ENCODE measurements around the gene AADAC. TPM values are rescaled to one million over a fixed set of nuclear protein-coding genes. Genes with fewer than 3 reads are reported as not detected.
"Not testable (repeated sequence)": the region's sequence is repeated elsewhere in the genome, so short reads cannot be mapped to it uniquely, and the experiment has no call there.

The AADAC gene
- total and polyA plus RNA-seq, 4 donors: 0.77 to 11.5 TPM; not detected in 2

DNA sequence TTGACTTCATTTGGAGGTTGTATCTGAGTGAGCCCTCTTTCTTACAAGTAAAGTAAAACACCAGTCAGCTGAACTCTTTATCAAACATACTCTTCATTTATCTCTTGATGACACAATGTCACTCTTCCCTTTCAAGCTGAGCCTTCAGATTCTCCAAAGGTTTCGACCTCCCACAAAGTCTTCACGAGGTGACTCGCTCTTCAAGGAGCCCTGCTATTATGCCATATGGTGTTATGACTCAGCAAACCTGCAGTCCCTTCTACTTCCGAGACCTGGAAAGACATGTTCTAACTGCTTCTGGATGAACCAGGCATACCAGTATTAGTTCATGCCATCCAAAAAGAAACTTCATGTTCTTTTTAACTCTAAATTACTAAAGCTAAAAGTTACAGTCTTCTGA lies 23.1 kb downstream of the AADAC start:
- ATAC-seq (ENCODE audit: low FRiP score) (no peak), DNase-seq (no peak)
- H3K4me1 ChIP-seq (ENCODE audit: control insufficient read depth in 1 of 2, insufficient read depth in 2 of 2, low read length in 2 of 2): peaks cover 0 to 2% of the 10 kb centered on the region in 2 donors
- no peaks in the 10 kb centered on the region for H3K27me3 ChIP-seq (ENCODE audit: control insufficient read depth in 1 of 2, insufficient read depth in 2 of 2, low read length in 1 of 2)
- intact Hi-C loops (cut with DNase I): no loop called here
- H3K4me3 ChIP-seq (ENCODE audit: low read length in 2 of 2): no peak overlapping the region
- no peaks in the 10 kb centered on the region for H3K36me3 ChIP-seq (ENCODE audit: control insufficient read depth in 1 of 2, insufficient read depth in 2 of 2, low read length in 1 of 2)
- 55 to 63% methylated on average over 4 of the region's 4 CpGs for WGBS, 2 donors
- H3K27ac ChIP-seq (ENCODE audit: low read depth in 1 of 2, low read length in 2 of 2): no peak overlapping the region
- no peaks in the 10 kb centered on the region for H3K9me3 ChIP-seq (ENCODE audit: control insufficient read depth, low read length)

DNA sequence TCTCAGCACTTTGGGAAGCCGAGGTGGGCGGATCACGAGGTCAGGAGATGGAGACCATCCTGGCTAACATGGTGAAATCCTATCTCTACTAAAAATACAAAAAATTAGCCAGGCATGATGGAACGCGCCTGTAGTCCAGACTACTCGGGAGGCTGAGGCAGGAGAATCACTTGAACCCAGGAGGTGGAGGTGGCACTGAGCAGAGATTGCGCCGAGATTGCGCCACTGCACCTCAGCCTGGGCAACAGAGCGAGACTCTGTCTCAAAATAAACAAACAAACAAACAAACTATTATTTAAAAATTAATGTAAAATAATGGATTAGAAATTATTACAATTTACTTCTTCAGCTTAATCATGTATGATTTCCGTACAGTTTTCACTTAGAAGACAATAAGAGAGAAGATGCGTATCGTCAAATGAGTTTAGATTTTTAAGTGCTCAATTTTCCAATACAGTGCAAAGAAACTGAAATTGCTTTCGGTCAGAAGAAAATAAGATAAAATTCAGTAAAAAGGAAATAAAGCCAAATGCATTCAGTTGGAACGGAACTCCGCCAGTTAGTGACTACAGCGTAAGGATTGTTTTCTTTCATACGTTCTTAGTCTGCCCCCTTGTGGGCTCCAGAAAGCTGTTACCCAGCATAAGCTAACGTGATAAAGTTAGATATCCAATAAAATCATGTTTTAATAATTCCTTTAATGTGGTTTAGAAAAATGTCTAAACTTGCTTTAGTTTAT lies 24.8 kb downstream of the AADAC start:
- H3K9me3 ChIP-seq (ENCODE audit: control insufficient read depth, low read length): no peaks in the 10 kb centered on the region
- intact Hi-C loops (cut with DNase I): loop anchor here (2.0 kb wide), 1 partner anchor 400 kb away; no protein-coding TSS in a partner anchor
- H3K4me1 ChIP-seq (ENCODE audit: control insufficient read depth in 1 of 2, insufficient read depth in 2 of 2, low read length in 2 of 2): peaks cover 0 to 2% of the 10 kb centered on the region in 2 donors
- H3K36me3 ChIP-seq (ENCODE audit: control insufficient read depth in 1 of 2, insufficient read depth in 2 of 2, low read length in 1 of 2): no peaks in the 10 kb centered on the region
- no peaks in the 10 kb centered on the region for H3K27me3 ChIP-seq (ENCODE audit: control insufficient read depth in 1 of 2, insufficient read depth in 2 of 2, low read length in 1 of 2)
- DNase-seq (no peak), ATAC-seq (ENCODE audit: low FRiP score) (peak; percentile 88)
- 52 to 54% methylated on average over 19 of the region's 19 CpGs for WGBS, 2 donors
- no peak overlapping the region for H3K4me3 ChIP-seq (ENCODE audit: low read length in 2 of 2)
- H3K27ac ChIP-seq (ENCODE audit: low read depth in 1 of 2, low read length in 2 of 2): no peak overlapping the region

GRCh38 chr3:151839313-151839631 lies 25.4 kb downstream of the AADAC start:
- WGBS, 2 donors: 83 to 84% methylated on average over 1 of the region's 1 CpG
- Histone ChIP-seq H3K36me3 (ENCODE audit: control insufficient read depth in 1 of 2, insufficient read depth in 2 of 2, low read length in 1 of 2) (no peaks in the 10 kb centered on the region), H3K9me3 (ENCODE audit: control insufficient read depth, low read length) (no peaks in the 10 kb centered on the region), H3K4me1 (ENCODE audit: control insufficient read depth in 1 of 2, insufficient read depth in 2 of 2, low read length in 2 of 2) (peaks cover 0 to 2% of the 10 kb centered on the region in 2 donors), H3K27ac (ENCODE audit: low read depth in 1 of 2, low read length in 2 of 2) (no peak overlapping the region), H3K27me3 (ENCODE audit: control insufficient read depth in 1 of 2, insufficient read depth in 2 of 2, low read length in 1 of 2) (no peaks in the 10 kb centered on the region), H3K4me3 (ENCODE audit: low read length in 2 of 2) (no peak overlapping the region)
- DNase-seq: no peak
- ATAC-seq (ENCODE audit: low FRiP score): no peak
- intact Hi-C loops (cut with DNase I): loop anchor here (2.0 kb wide), 1 partner anchor 400 kb away; no protein-coding TSS in a partner anchor

DNA sequence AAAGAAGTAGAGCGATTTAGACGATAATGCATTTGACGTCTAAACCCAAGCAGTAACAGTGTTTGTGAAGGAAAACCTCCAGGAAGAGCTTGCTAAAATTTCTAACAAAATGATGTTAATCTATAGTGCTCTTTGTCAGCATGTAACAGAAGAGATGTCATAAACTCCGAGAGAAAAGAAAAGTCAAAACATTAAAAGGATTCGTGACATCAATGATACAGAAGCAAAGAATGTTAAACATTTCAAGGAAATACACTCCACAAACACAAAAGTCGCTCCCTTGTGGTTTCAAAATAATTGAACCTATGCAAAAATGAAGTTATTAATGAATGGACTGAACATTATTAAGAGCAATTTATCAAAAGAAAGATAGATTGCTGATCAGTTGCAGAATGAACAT lies 27.9 kb downstream of the AADAC start:
- Histone ChIP-seq H3K36me3 (ENCODE audit: control insufficient read depth in 1 of 2, insufficient read depth in 2 of 2, low read length in 1 of 2) (no peaks in the 10 kb centered on the region), H3K27me3 (ENCODE audit: control insufficient read depth in 1 of 2, insufficient read depth in 2 of 2, low read length in 1 of 2) (no peaks in the 10 kb centered on the region), H3K27ac (ENCODE audit: low read depth in 1 of 2, low read length in 2 of 2) (no peak overlapping the region), H3K4me1 (ENCODE audit: control insufficient read depth in 1 of 2, insufficient read depth in 2 of 2, low read length in 2 of 2) (peaks cover 0 to 2% of the 10 kb centered on the region in 2 donors), H3K9me3 (ENCODE audit: control insufficient read depth, low read length) (no peaks in the 10 kb centered on the region), H3K4me3 (ENCODE audit: low read length in 2 of 2) (no peak overlapping the region)
- WGBS, 2 donors: 83 to 85% methylated on average over 6 of the region's 6 CpGs
- ATAC-seq (ENCODE audit: low FRiP score) (no peak), DNase-seq (no peak)
- intact Hi-C loops (cut with DNase I): no loop called here

DNA sequence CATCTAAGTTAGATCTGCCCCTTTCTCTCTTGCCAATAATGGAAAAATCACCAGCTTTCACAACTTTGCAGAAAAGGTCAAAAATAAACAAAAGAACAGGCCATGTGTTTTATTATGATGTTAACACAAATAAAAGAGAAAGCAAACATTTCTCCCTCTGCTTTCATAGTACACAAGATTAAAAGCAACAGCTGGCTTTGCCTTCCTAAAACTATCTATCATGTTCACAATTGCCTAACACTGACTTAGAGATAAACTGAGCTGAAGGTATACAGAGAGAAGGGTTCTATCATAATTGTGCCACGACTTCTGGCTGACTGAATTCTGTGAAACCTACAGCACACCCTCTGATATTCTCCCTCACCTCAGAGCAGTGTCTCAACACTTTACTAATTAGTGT lies 29.4 kb downstream of the AADAC start:
- DNase-seq: no peak
- H3K27ac ChIP-seq (ENCODE audit: low read depth in 1 of 2, low read length in 2 of 2): no peak overlapping the region
- no peaks in the 10 kb centered on the region for H3K9me3 ChIP-seq (ENCODE audit: control insufficient read depth, low read length)
- intact Hi-C loops (cut with DNase I): no loop called here
- no peaks in the 10 kb centered on the region for H3K27me3 ChIP-seq (ENCODE audit: control insufficient read depth in 1 of 2, insufficient read depth in 2 of 2, low read length in 1 of 2)
- no peak for ATAC-seq (ENCODE audit: low FRiP score)
- 64 to 65% methylated on average over 1 of the region's 1 CpG for WGBS, 2 donors
- H3K4me3 ChIP-seq (ENCODE audit: low read length in 2 of 2): no peak overlapping the region
- no peaks in the 10 kb centered on the region for H3K4me1 ChIP-seq (ENCODE audit: control insufficient read depth in 1 of 2, insufficient read depth in 2 of 2, low read length in 2 of 2)
- H3K36me3 ChIP-seq (ENCODE audit: control insufficient read depth in 1 of 2, insufficient read depth in 2 of 2, low read length in 1 of 2): no peaks in the 10 kb centered on the region

GRCh38 chr3:151845306-151845905 lies 31.5 kb downstream of the AADAC start:
- H3K4me1 ChIP-seq (ENCODE audit: control insufficient read depth in 1 of 2, insufficient read depth in 2 of 2, low read length in 2 of 2): no peaks in the 10 kb centered on the region
- no peaks in the 10 kb centered on the region for H3K36me3 ChIP-seq (ENCODE audit: control insufficient read depth in 1 of 2, insufficient read depth in 2 of 2, low read length in 1 of 2)
- no peak overlapping the region for H3K4me3 ChIP-seq (ENCODE audit: low read length in 2 of 2)
- H3K27ac ChIP-seq (ENCODE audit: low read depth in 1 of 2, low read length in 2 of 2): no peak overlapping the region
- ATAC-seq (ENCODE audit: low FRiP score): no peak
- intact Hi-C loops (cut with DNase I): no loop called here
- H3K27me3 ChIP-seq (ENCODE audit: control insufficient read depth in 1 of 2, insufficient read depth in 2 of 2, low read length in 1 of 2): no peaks in the 10 kb centered on the region
- DNase-seq: no peak
- 70 to 76% methylated on average over 3 of the region's 3 CpGs for WGBS, 2 donors
- no peaks in the 10 kb centered on the region for H3K9me3 ChIP-seq (ENCODE audit: control insufficient read depth, low read length)

DNA sequence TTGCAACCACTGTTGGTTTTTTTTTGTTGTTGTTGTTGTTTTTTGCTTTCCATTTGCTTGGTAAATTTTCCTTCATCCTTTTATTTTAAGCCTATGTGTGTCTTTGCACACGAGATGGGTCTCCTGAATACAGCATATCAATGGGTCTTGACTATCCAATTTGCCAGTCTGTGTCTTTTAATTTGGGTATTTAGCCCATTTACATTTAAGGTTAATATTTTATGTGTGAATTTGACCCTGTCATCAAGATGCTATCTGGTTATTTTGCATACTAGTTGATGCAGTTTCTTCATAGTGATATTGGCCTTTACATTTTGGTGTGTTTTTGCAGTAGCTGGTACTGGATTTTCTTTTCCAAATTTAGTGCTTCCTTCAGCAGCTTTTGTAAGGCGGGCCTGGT lies 36.1 kb downstream of the AADAC start:
- H3K4me1 ChIP-seq (ENCODE audit: control insufficient read depth in 1 of 2, insufficient read depth in 2 of 2, low read length in 2 of 2); H3K4me3 ChIP-seq (ENCODE audit: low read length in 2 of 2); DNase-seq; H3K27me3 ChIP-seq (ENCODE audit: control insufficient read depth in 1 of 2, insufficient read depth in 2 of 2, low read length in 1 of 2); H3K9me3 ChIP-seq (ENCODE audit: control insufficient read depth, low read length); ATAC-seq (ENCODE audit: low FRiP score); H3K36me3 ChIP-seq (ENCODE audit: control insufficient read depth in 1 of 2, insufficient read depth in 2 of 2, low read length in 1 of 2); H3K27ac ChIP-seq (ENCODE audit: low read depth in 1 of 2, low read length in 2 of 2); intact Hi-C loops (cut with DNase I): not testable (repeated sequence)
- 91 to 98% methylated on average over 2 of the region's 2 CpGs for WGBS, 2 donors

GRCh38 chr3:151852074-151852811 lies 38.3 kb downstream of the AADAC start:
- WGBS, 2 donors: 92 to 94% methylated on average over 11 of the region's 11 CpGs

More at GRCh38 chr3:151852074-151852811, 38.3 kb downstream of the AADAC start:
- intact Hi-C loops (cut with DNase I): no loop called here
- no peaks in the 10 kb centered on the region for H3K27me3 ChIP-seq (ENCODE audit: control insufficient read depth in 1 of 2, insufficient read depth in 2 of 2, low read length in 1 of 2)
- no peaks in the 10 kb centered on the region for H3K36me3 ChIP-seq (ENCODE audit: control insufficient read depth in 1 of 2, insufficient read depth in 2 of 2, low read length in 1 of 2)
- H3K9me3 ChIP-seq (ENCODE audit: control insufficient read depth, low read length): no peaks in the 10 kb centered on the region
- DNase-seq: no peak
- no peak overlapping the region for H3K4me3 ChIP-seq (ENCODE audit: low read length in 2 of 2)
- no peak overlapping the region for H3K27ac ChIP-seq (ENCODE audit: low read depth in 1 of 2, low read length in 2 of 2)
- ATAC-seq (ENCODE audit: low FRiP score): no peak
- H3K4me1 ChIP-seq (ENCODE audit: control insufficient read depth in 1 of 2, insufficient read depth in 2 of 2, low read length in 2 of 2): no peaks in the 10 kb centered on the region

Data from aorta (tissue), 5 donors.